Mesendoderm (in vitro differentiated cells): Measurements from ENCODE around the gene IFIT2.

ENCODE experiments used
- DNase-seq: peaks from one replicate; pipeline ENCODE4 v3.0.0; 2013
- H2AK5ac ChIP-seq: 2 replicates; pipeline ENCODE4 v1.6.1; 2013; ENCODE audit warnings: low read length, inconsistent platforms
- H2BK120ac ChIP-seq: 2 replicates; pipeline ENCODE4 v1.6.1; 2013; ENCODE audit warnings: low read depth, mild to moderate bottlenecking, low read length, moderate library complexity, mixed read lengths
- H2BK15ac ChIP-seq: replicated peaks from 2 replicates; pipeline ENCODE4 v1.6.1; 2013; ENCODE audit warnings: low read depth, mild to moderate bottlenecking, moderate library complexity
- H2BK5ac ChIP-seq: 2 replicates; pipeline ENCODE4 v1.6.1; 2013; ENCODE audit warnings: low read length, inconsistent platforms
- H3K18ac ChIP-seq: 2 replicates; pipeline ENCODE4 v1.6.1; 2013; ENCODE audit warnings: mild to moderate bottlenecking, low read length, mixed read lengths
- H3K23ac ChIP-seq: one replicate; pipeline ENCODE4 v1.6.1; 2013; ENCODE audit warnings: low read length
- H3K27ac ChIP-seq: 2 replicates; pipeline ENCODE4 v1.5.1; 2013; ENCODE audit warnings: low read depth, mild to moderate bottlenecking, inconsistent platforms, low read length, moderate library complexity
- H3K27me3 ChIP-seq: 2 replicates; pipeline ENCODE4 v1.6.1; 2013; ENCODE audit warnings: low read length, control low read depth, mild to moderate bottlenecking, inconsistent platforms; ENCODE audit not compliant: insufficient read depth, poor library complexity
- H3K36me3 ChIP-seq: 2 replicates; pipeline ENCODE4 v1.6.1; 2013; ENCODE audit warnings: low read length, inconsistent platforms; ENCODE audit not compliant: control insufficient read depth, insufficient read depth
- H3K4ac ChIP-seq: one replicate; pipeline ENCODE4 v1.6.1; 2013; ENCODE audit warnings: low read depth, mild to moderate bottlenecking, low read length, moderate library complexity
- H3K4me1 ChIP-seq: 2 replicates; pipeline ENCODE4 v1.6.1; 2013; ENCODE audit warnings: low read depth, low read length, inconsistent platforms; ENCODE audit not compliant: control insufficient read depth
- H3K4me2 ChIP-seq: 2 replicates; pipeline ENCODE4 v1.6.1; 2013; ENCODE audit warnings: low read length
- H3K4me3 ChIP-seq: 2 replicates; pipeline ENCODE4 v1.5.1; 2013; ENCODE audit warnings: mild to moderate bottlenecking, low read length
- H3K56ac ChIP-seq: one replicate; pipeline ENCODE4 v1.6.1; 2013; ENCODE audit warnings: low read length
- H3K79me1 ChIP-seq: 2 replicates; pipeline ENCODE4 v1.6.1; 2013; ENCODE audit warnings: low read length, inconsistent platforms
- H3K79me2 ChIP-seq: 2 replicates; pipeline ENCODE4 v1.6.1; 2013; ENCODE audit warnings: mild to moderate bottlenecking, low read length; ENCODE audit not compliant: control insufficient read depth, insufficient read depth
- H3K9ac ChIP-seq: 2 replicates; pipeline ENCODE4 v1.6.1; 2013; ENCODE audit warnings: low read length, inconsistent platforms
- H4K5ac ChIP-seq: one replicate; pipeline ENCODE4 v1.6.1; 2013; ENCODE audit warnings: low read length
- H4K8ac ChIP-seq: one replicate; pipeline ENCODE4 v1.6.1; 2013; ENCODE audit warnings: low read depth, mild to moderate bottlenecking, control low read depth, low read length, moderate library complexity
- WGBS: extraction: QIAGEN DNeasy Blood & Tissue Kit; methylation state at CpG from one replicate; pipeline ENCODE4 v1.1.7; 2013; ENCODE audit warnings: low lambda C conversion rate, missing lambda C conversion rate; ENCODE audit not compliant: insufficient coverage; ENCODE audit errors: extremely low coverage; 5-methylcytosine and 5-hydroxymethylcytosine counted together

The IFIT2 gene

DNA sequence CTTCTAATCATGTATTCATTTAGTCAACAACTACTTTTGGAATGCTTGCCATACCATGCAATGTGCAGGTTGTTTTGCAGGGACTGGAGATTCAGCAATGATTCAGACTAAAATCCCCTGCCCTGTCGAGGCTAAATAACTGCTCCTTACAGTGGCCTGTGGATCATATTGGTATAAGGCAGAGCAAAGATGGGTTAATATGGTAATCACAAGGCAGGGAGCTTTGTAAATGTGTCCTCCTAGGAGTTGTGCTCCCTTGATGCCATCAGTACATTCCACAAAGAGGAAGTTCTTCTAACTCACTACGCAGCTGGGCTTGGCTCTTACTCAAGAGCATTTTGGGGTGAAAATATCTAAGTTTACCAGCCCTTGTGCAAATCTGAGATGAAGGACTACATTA, 614 bp upstream of the IFIT2 start:
- Histone ChIP-seq H3K9ac (no peak overlapping the region), H3K4me2 (no peak overlapping the region), H3K36me3 (no peaks in the 10 kb centered on the region), H2AK5ac (no peak overlapping the region), H2BK5ac (no peak overlapping the region), H4K8ac (no peak overlapping the region), H3K4me3 (no peak overlapping the region), H3K18ac (no peak overlapping the region), H3K4me1 (no peaks in the 10 kb centered on the region), H3K79me2 (no peaks in the 10 kb centered on the region), H2BK15ac (no peak overlapping the region), H2BK120ac (no peak overlapping the region), H3K23ac (no peak overlapping the region), H3K4ac (no peak overlapping the region), H3K27me3 (no peaks in the 10 kb centered on the region), H3K79me1 (no peaks in the 10 kb centered on the region), H3K56ac (no peak overlapping the region), H4K5ac (no peak overlapping the region), H3K27ac (no peak overlapping the region)
- no CpG with 5 or more reads among the region's 2 CpGs for WGBS
- no peak for DNase-seq

GRCh38 chr10:89302625-89303024, 779 bp downstream of the IFIT2 start:
- Histone ChIP-seq H3K18ac (no peak overlapping the region), H4K8ac (no peak overlapping the region), H3K4me3 (no peak overlapping the region), H4K5ac (no peak overlapping the region), H3K4me1 (no peaks in the 10 kb centered on the region), H3K36me3 (no peaks in the 10 kb centered on the region), H2BK15ac (no peak overlapping the region), H3K23ac (no peak overlapping the region), H3K56ac (no peak overlapping the region), H2AK5ac (no peak overlapping the region), H3K79me1 (no peaks in the 10 kb centered on the region), H3K9ac (no peak overlapping the region), H3K79me2 (no peaks in the 10 kb centered on the region), H3K4ac (no peak overlapping the region), H2BK120ac (no peak overlapping the region), H3K4me2 (no peak overlapping the region), H2BK5ac (no peak overlapping the region), H3K27ac (no peak overlapping the region), H3K27me3 (no peaks in the 10 kb centered on the region)
- no peak for DNase-seq
- no CpG with 5 or more reads among the region's 3 CpGs for WGBS

GRCh38 chr10:89303161-89303560, 1.3 kb downstream of the IFIT2 start:
- no peak overlapping the region for H3K4me2 ChIP-seq
- no peak overlapping the region for H3K18ac ChIP-seq
- H4K8ac ChIP-seq: no peak overlapping the region
- no peak overlapping the region for H3K4ac ChIP-seq
- no peaks in the 10 kb centered on the region for H3K79me2 ChIP-seq
- H2AK5ac ChIP-seq: no peak overlapping the region
- no CpG with 5 or more reads among the region's 2 CpGs for WGBS
- no peaks in the 10 kb centered on the region for H3K27me3 ChIP-seq
- no peaks in the 10 kb centered on the region for H3K4me1 ChIP-seq
- no peak overlapping the region for H3K27ac ChIP-seq
- no peak overlapping the region for H3K23ac ChIP-seq
- H2BK5ac ChIP-seq: no peak overlapping the region
- H3K9ac ChIP-seq: no peak overlapping the region
- no peaks in the 10 kb centered on the region for H3K36me3 ChIP-seq
- no peaks in the 10 kb centered on the region for H3K79me1 ChIP-seq
- no peak for DNase-seq
- no peak overlapping the region for H2BK15ac ChIP-seq
- no peak overlapping the region for H4K5ac ChIP-seq
- no peak overlapping the region for H3K4me3 ChIP-seq
- no peak overlapping the region for H3K56ac ChIP-seq
- no peak overlapping the region for H2BK120ac ChIP-seq

GRCh38 chr10:89304026-89304425, 2.2 kb downstream of the IFIT2 start:
- Histone ChIP-seq H3K9ac (no peak overlapping the region), H2BK5ac (no peak overlapping the region), H3K27ac (no peak overlapping the region), H3K4ac (peak overlapping the region; percentile 27), H2BK120ac (no peak overlapping the region), H3K18ac (no peak overlapping the region), H4K8ac (no peak overlapping the region), H3K79me2 (no peaks in the 10 kb centered on the region), H3K4me3 (no peak overlapping the region), H3K56ac (no peak overlapping the region), H3K23ac (no peak overlapping the region), H3K79me1 (no peaks in the 10 kb centered on the region), H4K5ac (no peak overlapping the region), H3K36me3 (no peaks in the 10 kb centered on the region), H2BK15ac (no peak overlapping the region), H3K27me3 (no peaks in the 10 kb centered on the region), H3K4me1 (no peaks in the 10 kb centered on the region), H3K4me2 (no peak overlapping the region), H2AK5ac (no peak overlapping the region)
- WGBS: no CpG with 5 or more reads among the region's 4 CpGs
- no peak for DNase-seq

- Histone ChIP-seq H2BK15ac (no peak overlapping the region), H3K79me1 (no peaks in the 10 kb centered on the region), H2BK120ac (no peak overlapping the region), H4K5ac (no peak overlapping the region), H3K4me1 (no peaks in the 10 kb centered on the region), H3K9ac (no peak overlapping the region), H3K27ac (no peak overlapping the region), H3K79me2 (no peaks in the 10 kb centered on the region), H3K27me3 (no peaks in the 10 kb centered on the region), H2BK5ac (no peak overlapping the region), H4K8ac (no peak overlapping the region), H3K4me2 (no peak overlapping the region), H3K23ac (no peak overlapping the region), H2AK5ac (no peak overlapping the region), H3K36me3 (no peaks in the 10 kb centered on the region), H3K18ac (no peak overlapping the region), H3K4ac (no peak overlapping the region), H3K56ac (no peak overlapping the region), H3K4me3 (no peak overlapping the region)
- DNase-seq: no peak
- no CpG with 5 or more reads among the region's 2 CpGs for WGBS
These were observed 2.6 kb downstream of the IFIT2 start for GRCh38 chr10:89304446-89304845.

DNA sequence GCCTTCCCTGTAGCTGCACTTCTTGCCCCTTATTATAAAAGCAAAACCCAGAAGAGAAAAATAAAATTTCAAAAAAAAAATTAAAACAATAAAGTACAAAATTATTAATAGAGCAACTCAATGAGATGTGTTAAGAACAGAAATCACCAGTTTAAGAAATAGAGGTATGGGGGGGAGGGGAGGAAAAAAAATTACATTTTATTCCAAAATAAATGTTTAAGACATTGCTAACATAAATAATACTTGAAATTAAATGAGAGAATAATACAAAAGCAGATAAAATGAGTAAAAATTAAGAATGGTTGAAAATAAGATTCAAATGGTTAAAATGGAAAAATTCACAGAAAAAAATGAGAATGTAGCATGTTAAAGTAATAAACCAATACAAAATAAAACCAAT, 3.1 kb downstream of the IFIT2 start:
- no peaks in the 10 kb centered on the region for H3K36me3 ChIP-seq
- no peak overlapping the region for H2AK5ac ChIP-seq
- no peak overlapping the region for H3K4me3 ChIP-seq
- no peaks in the 10 kb centered on the region for H3K79me2 ChIP-seq
- H3K27me3 ChIP-seq: no peaks in the 10 kb centered on the region
- H3K9ac ChIP-seq: no peak overlapping the region
- H3K27ac ChIP-seq: no peak overlapping the region
- H3K4me2 ChIP-seq: no peak overlapping the region
- no peaks in the 10 kb centered on the region for H3K4me1 ChIP-seq
- no peak overlapping the region for H2BK5ac ChIP-seq
- H2BK120ac ChIP-seq: no peak overlapping the region
- H3K18ac ChIP-seq: no peak overlapping the region
- H4K5ac ChIP-seq: no peak overlapping the region
- H2BK15ac ChIP-seq: no peak overlapping the region
- no peak overlapping the region for H3K23ac ChIP-seq
- DNase-seq: no peak
- no peak overlapping the region for H4K8ac ChIP-seq
- no peak overlapping the region for H3K4ac ChIP-seq
- no peak overlapping the region for H3K56ac ChIP-seq
- no peaks in the 10 kb centered on the region for H3K79me1 ChIP-seq
